Measurements from ENCODE around the gene NDUFB11. TPM values are rescaled to one million over a fixed set of nuclear protein-coding genes. Genes with fewer than 3 reads are reported as not detected.

Gene NDUFB11
- total RNA-seq, 2 experiments from 2014 or later: 50.1 to 53.2 TPM

DNA sequence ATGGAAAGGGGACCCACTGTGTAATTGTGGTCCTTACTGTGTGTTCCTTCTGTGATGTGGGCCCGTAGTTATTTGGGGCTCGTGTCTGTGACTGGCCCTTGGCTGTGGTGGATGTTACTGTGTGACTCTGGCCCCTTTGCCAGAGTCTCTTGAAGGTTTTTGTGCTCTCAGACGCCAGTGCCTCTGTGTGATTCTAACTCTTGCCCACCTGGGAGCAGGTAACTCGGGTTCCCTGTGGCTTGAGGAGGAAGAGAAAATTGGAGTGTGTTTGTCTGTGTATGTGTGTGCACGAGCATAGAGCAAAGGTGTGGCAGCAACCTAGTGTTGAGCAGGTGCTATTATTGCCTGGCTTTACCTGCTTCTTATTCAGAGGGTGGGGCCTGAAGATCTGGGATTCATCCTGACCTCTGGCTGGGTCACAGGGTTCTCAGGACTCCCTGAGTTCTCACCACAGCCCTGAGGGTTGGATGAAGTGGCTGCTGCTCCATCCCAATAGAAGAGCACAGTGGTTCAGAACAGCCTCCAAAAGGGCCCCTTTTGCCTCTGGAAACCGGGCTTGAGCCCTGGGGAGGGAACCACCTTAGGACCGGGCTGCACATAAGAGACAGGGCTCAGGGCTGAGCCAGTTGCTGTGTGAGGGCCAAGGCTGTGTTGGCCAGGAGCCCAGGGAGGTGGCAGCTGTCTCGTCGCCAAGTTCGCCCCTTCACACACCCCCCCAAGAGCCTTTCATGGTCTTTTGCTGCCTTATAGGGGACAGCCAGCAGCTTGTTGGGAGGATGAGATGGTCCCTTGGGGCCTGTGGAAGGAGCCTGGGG, 1.8 kb upstream of the NDUFB11 start:
- peak in 1 of 14 experiments; percentile 23 for DNase-seq
- Histone ChIP-seq H3K4me1 (ENCODE audit: insufficient read depth, low read length) (peaks cover 31% of the 10 kb centered on the region), H3K9me3 (ENCODE audit: control insufficient read depth in 1 of 2, insufficient read depth in 1 of 2, low read length in 2 of 2) (no peaks in the 10 kb centered on the region), H3K27ac (ENCODE audit: low read depth in 1 of 2, low read length in 2 of 2) (peak overlapping the region; percentile 32 to 34), H3K4me3 (ENCODE audit: low read length) (peak overlapping the region; percentile 85), H3K27me3 (ENCODE audit: control insufficient read depth in 1 of 2, insufficient read depth in 2 of 2, low read length in 2 of 2) (no peaks in the 10 kb centered on the region), H3K36me3 (ENCODE audit: insufficient read depth, low read length) (peaks cover 26% of the 10 kb centered on the region)
- Mint-ChIP-seq H3K36me3 (ENCODE audit: low read depth) (peaks cover 63% of the 10 kb centered on the region), H3K4me3 (peak overlapping the region; percentile 98), H3K27me3 (no peaks in the 10 kb centered on the region), H3K4me1 (ENCODE audit: low read depth) (peaks cover 52% of the 10 kb centered on the region), H3K9me3 (no peaks in the 10 kb centered on the region), H3K27ac (peak overlapping the region; percentile 99)
- no peak for ATAC-seq (ENCODE audit: poor library complexity)
- no peak for TF ChIP-seq CTCF (IDR thresholded peaks at IDR 0.05)
- intact Hi-C loops (cut with DNase I, micrococcal nuclease): loop anchor here in 1 of 2 experiments (2.0 to 10.0 kb wide), 2 partner anchors 44 to 338 kb away; partner anchors contain the start of gene ZNF41
- CTCF ChIA-PET: no interaction called here
- POLR2A ChIA-PET: no interaction called here

DNA sequence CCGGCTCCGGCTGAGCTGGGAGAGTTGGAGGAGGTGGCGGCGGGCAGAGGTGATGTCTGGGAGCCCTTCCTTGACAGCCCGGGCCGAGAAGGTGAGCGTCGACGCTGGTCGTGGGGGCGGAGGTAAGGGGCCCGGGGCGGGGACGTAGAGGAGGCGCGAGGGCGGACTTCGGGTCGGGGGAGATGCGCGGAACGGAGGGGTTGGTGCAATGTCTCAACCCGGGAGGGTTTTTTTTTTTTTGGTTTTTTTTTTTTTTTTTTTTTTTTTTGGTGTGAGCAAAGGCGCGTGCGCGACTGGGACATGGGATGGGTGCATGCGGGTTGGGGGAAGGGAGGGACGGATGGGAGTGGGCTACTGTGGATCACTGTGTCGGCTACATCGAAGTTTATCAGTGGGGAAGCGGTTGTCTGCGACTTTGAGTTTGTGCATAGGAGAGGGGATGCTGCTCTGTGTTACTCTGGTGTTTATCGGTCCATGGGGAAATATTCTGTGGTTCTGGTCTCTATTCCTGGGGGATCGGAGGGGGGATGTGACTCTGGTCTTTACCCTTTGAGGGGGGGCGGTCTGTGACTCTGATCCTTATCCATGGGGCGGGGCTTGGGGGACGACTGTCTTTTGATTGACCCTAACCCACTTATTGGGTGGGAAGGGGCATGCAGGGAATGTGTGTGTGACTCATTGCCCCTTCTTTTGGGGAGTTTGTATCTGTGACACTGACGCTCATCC, 1.1 kb upstream of the NDUFB11 start:
- peak; percentile 9 for ATAC-seq (ENCODE audit: poor library complexity)
- peaks cover 31% of the 10 kb centered on the region for H3K4me1 ChIP-seq (ENCODE audit: insufficient read depth, low read length)
- H3K27ac Mint-ChIP-seq: peak overlapping the region; percentile 99
- ChIA-PET CTCF (interaction anchor here (1.2 to 1.3 kb wide), 5 partner anchors 13 to 88 kb away, joined by 3 to 14 read pairs (median 6); partner anchors contain the start of genes CDK16 and USP11), POLR2A (interaction anchor here (0.6 to 4.2 kb wide), 25 partner anchors 11 to 1935 kb away, joined by 3 to 58 read pairs (median 4); partner anchors contain the start of genes ELK1, RP2, USP11 and UXT)
- peaks cover 22% of the 10 kb centered on the region for H3K36me3 ChIP-seq (ENCODE audit: insufficient read depth, low read length)
- H3K9me3 Mint-ChIP-seq: no peaks in the 10 kb centered on the region
- H3K4me3 ChIP-seq (ENCODE audit: low read length): peak overlapping the region; percentile 85
- intact Hi-C loops (cut with DNase I, micrococcal nuclease): loop anchor here (1.0 to 10.0 kb wide), 3 partner anchors 45 to 339 kb away; partner anchors contain the start of gene ZNF41 (in 1 of the 2)
- no peak for TF ChIP-seq CTCF (IDR thresholded peaks at IDR 0.05)
- peaks cover 61% of the 10 kb centered on the region for H3K36me3 Mint-ChIP-seq (ENCODE audit: low read depth)
- no peaks in the 10 kb centered on the region for H3K27me3 ChIP-seq (ENCODE audit: control insufficient read depth in 1 of 2, insufficient read depth in 2 of 2, low read length in 2 of 2)
- H3K4me3 Mint-ChIP-seq: peak overlapping the region; percentile 98
- DNase-seq: peak in 2 of 14 experiments; percentile 28 to 40
- no peaks in the 10 kb centered on the region for H3K9me3 ChIP-seq (ENCODE audit: control insufficient read depth in 1 of 2, insufficient read depth in 1 of 2, low read length in 2 of 2)
- peaks cover 53% of the 10 kb centered on the region for H3K4me1 Mint-ChIP-seq (ENCODE audit: low read depth)
- no peaks in the 10 kb centered on the region for H3K27me3 Mint-ChIP-seq
- peak overlapping the region; percentile 88 to 93 for H3K27ac ChIP-seq (ENCODE audit: low read depth in 1 of 2, low read length in 2 of 2)
